GM21619 (cell line): ENCODE measurements around the gene PPM1A.
"Not testable (repeated sequence)": the region's sequence is repeated elsewhere in the genome, so short reads cannot be mapped to it uniquely, and the experiment has no call there.

Source experiments
- ATAC-seq: cut with Tn5 transposase; IDR thresholded peaks from one replicate; pipeline ENCODE4 v1.9.1; 2021; ENCODE audit not compliant: unreplicated experiment

The PPM1A gene

DNA sequence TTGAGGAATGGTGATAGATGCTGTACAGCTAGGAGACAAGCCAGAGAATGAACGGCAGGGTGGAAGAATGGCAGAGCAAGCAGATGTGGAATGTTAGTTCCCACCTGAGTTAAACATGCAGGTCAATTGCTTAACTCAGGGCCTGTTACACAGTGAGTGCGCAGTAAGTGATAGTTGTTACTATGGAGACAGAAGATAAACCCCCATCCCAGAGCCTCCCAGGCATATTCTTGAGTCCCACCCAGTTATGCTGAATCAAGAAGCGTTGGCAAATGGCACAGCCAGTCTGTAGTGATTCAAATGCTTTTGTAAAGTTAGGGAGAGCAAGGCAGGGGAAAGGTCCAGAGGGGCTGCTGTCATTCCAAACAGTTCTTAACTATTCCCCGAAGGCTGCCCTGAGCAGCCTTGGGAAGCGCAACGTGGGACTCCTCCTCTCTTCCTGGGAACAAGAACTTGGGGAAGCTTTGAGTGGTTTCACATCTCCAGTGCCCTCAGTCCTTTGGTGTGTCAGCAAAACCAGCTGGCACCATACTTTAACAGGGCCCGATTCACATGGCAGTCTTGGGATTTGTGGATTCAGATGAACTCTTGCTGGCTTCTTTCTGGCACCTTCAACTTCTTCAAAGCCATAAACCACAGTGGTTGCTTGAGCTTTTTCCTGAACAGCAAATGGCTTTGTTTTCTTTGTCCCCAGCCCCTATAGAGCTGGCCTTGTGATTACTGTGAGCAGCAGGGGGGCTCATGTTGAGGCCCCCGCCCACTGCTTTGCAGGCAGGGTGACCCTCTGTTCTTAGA lies 66.4 kb downstream of the PPM1A start:
- ATAC-seq, result no peak

GRCh38 chr14:60317609-60318008 lies 68.6 kb downstream of the PPM1A start:
- ATAC-seq, result no peak

DNA sequence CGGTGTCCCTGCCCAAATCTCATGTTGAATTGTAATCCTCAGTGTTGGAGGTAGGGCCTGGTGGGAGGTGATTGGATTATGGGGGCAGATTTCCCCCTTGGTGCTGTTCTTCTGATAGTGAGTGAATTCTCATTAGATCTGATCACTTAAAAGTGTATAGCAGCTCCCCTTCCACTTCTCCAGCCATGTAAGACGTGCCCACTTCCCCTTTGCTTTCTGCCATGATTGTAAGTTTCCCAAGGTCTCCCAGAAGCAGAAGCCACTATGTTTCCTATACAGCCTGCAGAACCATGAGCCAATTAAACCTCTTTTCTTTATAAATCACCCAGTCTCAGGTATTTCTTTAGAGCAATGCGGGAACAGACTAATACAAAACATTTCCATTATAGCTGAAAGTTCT lies 71.8 kb downstream of the PPM1A start:
- not testable (repeated sequence) for ATAC-seq

DNA sequence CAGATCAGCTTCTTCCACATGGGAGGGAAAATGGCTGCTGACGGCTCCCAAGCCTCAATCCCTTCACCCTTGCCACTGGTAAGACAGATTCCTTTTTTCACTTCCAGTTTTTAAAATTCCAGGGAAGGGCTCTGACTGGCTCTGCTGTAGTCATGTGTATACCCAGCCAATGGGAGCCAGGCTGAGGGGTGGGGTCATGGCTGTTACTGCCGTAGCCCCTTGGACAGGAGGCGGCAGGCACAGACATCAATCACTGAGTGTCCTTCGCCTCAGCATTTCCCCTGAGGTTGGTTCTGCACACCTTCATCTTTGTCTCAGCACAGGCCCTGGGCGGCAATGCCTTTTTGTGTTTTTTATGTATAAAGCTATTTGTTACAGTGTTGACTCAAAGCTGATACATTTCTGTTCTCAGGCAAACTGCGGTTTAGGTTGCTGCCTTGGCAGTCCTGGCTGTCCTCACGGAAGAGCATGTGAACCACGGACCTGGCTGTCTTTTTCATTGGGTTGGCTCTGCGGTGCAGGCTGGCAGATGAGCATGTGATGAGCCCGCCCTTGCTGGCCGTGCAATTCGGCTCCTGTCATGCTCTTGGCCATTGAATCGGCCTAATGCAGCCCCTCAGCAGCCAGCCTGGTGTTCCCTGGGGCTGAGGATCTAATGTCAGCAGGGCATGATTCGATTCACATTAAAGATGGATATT lies 74.3 kb downstream of the PPM1A start:
- no peak for ATAC-seq

- ATAC-seq, result no peak
Measured at GRCh38 chr14:60324837-60325236, 75.8 kb downstream of the PPM1A start.

GRCh38 chr14:60326274-60326673 lies 77.3 kb downstream of the PPM1A start:
- no peak for ATAC-seq

- peak; percentile 61 for ATAC-seq
Measured at GRCh38 chr14:60327447-60328331, 78.7 kb downstream of the PPM1A start.

- ATAC-seq, result no peak
Measured at GRCh38 chr14:60328583-60328982, 79.6 kb downstream of the PPM1A start.

GRCh38 chr14:60329274-60329673 lies 80.3 kb downstream of the PPM1A start:
- ATAC-seq, result no peak

GRCh38 chr14:60331201-60332045 lies 82.4 kb downstream of the PPM1A start:
- ATAC-seq, result peak; percentile 74

- ATAC-seq, result no peak
Measured at GRCh38 chr14:60332046-60332399, 83.0 kb downstream of the PPM1A start.

DNA sequence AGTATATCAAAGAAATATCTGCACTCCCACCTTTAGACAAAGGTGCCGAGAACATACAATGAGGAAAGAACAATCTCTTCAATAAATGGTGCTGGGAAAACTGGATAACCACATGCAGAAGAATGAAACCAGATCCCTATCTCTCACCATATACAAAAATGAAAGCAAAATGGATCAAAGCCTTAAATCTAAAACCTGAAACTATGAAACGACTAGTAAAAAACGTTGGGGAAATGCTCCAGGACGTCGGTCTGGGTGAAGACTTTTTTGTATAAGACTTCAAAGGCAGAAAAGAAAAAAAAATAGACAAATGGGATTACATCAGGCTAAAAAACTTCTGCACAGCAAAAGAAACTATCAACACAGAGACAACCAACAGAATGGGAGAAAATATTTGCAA lies 83.8 kb downstream of the PPM1A start:
- no peak for ATAC-seq

GRCh38 chr14:60339571-60339970 lies 90.5 kb downstream of the PPM1A start:
- ATAC-seq, result no peak

GRCh38 chr14:60343571-60344071 lies 94.6 kb downstream of the PPM1A start:
- ATAC-seq, result no peak

DNA sequence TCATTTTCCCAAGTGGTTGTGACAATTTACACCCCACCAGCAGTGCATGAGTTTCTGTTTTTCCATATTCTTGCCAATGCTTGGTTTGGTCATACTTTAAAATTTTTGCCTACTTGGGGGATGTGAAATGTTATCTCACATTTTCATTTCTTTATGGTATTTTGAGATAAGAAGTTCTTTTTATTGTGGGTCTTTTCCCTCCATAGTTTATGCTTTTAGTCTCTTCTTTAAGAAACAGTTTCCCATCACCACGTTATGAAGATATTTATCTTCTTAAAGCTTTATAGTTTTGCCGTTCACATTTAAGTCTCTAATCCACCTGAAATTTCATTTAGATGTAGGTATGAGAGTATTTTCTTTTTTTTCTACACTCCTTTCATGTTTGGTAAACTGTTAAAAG lies 95.7 kb downstream of the PPM1A start:
- no peak for ATAC-seq

DNA sequence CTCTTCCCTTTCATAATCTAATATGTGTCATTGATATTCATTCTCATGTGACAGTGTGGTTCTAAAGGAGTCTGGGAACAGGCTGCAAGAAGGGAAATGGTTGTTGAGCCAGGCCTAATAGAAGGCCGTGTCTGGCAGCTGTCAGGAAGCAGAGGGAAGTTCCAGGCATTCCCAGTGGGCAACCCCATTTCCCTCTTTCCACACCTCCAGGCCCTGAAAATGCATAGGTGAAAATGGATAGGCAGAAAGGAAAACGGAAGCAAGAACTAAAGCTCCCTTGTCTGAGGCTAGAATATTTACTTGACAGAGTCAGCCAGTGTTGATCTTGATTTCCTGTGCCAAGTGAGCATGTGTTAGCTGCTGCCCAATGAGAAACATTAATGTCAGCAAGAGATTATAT lies 97.7 kb downstream of the PPM1A start:
- no peak for ATAC-seq

DNA sequence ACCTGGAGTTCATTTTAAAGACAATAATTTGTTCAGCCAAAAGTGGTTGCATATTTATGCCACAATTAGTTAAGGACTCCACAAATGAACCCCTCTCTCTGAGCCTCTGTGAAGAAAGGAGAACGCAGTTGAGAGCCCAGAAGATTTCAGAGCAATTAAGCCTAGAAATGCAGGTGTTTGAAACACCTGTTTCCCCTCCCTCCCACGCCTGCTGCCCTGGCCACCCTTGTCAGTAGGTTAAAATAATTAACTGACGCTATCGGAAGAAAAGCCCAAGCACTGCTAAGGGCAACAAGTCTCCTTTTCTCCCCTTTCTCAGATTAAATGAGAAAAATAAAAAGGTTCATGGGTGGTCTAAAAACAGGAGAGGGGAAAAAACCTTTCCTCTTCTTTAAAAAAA lies 99.2 kb downstream of the PPM1A start:
- no peak for ATAC-seq
